ENCODE data around the gene CFAP45. TPM values are rescaled to one million over a fixed set of nuclear protein-coding genes. Genes with fewer than 3 reads are reported as not detected.

The CFAP45 gene, protein sequence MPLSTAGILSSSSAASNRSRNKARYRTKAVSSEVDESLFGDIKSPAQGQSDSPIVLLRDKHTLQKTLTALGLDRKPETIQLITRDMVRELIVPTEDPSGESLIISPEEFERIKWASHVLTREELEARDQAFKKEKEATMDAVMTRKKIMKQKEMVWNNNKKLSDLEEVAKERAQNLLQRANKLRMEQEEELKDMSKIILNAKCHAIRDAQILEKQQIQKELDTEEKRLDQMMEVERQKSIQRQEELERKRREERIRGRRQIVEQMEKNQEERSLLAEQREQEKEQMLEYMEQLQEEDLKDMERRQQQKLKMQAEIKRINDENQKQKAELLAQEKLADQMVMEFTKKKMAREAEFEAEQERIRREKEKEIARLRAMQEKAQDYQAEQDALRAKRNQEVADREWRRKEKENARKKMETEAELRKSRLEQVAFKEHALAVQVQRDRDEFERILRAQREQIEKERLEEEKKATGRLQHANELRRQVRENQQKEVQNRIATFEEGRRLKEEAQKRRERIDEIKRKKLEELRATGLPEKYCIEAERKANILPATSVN
- total RNA-seq (2021) (8.2 and 9.3 TPM in 2 replicates), Bru-seq, nascent RNA (percentile 51 among the genes with signal in this experiment), BruChase-seq, experiment 1, labeled RNA remaining after a 2-hour chase (percentile 40 among the genes with signal in this experiment), BruChase-seq, experiment 2, labeled RNA remaining after a 6-hour chase (percentile 46 among the genes with signal in this experiment)
- long read RNA-seq, transcript CFAP45-201 (12 exons, 1,842 nt) = major isoform, 6 of 12 reads
- long read RNA-seq, partial matches to known transcripts = 0 of 12 reads
- long read RNA-seq, other reads (novel, unspliced or antisense) = 5 of 12 reads

DNA sequence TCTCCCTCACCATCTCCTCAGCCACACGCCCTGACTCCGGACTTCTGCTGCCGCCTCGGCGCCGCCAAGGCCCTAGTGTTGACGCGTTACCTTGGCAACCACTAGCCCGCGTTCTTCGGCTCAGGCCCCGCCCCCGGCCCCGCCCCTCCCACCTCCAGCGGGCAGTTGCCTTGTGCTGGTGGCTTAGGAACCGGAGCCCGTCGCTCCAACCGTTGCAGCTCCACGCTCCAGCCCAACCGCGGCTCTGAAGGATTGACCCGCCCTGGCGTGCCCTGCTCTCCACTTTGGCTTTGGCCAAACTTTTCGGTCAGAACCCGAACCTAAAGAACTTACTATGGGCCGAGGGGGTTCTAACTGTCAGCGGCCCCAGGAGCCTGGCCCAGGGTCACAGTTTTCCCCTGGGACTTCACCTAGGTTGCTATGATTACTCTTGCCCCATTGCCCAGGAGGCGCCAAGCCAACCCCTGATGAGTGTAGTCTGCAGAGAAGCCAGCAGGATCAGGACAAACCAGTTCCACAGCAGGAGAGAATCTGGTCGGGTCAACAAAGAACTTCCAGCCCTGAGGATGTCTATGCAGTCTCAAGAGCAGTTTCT is at the start of gene CFAP45:
Gene CFAP45 (minus strand): TSS at position 80 of the 595 bp plus-strand sequence. CDS start 67 bp downstream, at position 13.
- TF ChIP-seq, protein P1, sequence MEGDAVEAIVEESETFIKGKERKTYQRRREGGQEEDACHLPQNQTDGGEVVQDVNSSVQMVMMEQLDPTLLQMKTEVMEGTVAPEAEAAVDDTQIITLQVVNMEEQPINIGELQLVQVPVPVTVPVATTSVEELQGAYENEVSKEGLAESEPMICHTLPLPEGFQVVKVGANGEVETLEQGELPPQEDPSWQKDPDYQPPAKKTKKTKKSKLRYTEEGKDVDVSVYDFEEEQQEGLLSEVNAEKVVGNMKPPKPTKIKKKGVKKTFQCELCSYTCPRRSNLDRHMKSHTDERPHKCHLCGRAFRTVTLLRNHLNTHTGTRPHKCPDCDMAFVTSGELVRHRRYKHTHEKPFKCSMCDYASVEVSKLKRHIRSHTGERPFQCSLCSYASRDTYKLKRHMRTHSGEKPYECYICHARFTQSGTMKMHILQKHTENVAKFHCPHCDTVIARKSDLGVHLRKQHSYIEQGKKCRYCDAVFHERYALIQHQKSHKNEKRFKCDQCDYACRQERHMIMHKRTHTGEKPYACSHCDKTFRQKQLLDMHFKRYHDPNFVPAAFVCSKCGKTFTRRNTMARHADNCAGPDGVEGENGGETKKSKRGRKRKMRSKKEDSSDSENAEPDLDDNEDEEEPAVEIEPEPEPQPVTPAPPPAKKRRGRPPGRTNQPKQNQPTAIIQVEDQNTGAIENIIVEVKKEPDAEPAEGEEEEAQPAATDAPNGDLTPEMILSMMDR (conservative IDR thresholded peaks at IDR 0.05) = no peak
- TF ChIP-seq EZH2 (IDR thresholded peaks at IDR 0.05; ENCODE audit: low read depth) = no peak
- CTCF ChIA-PET = interaction anchor here (0.6 to 1.2 kb wide), 3 partner anchors 9 to 107 kb away, joined by 3 to 4 read pairs (median 4); no protein-coding TSS in a partner anchor
- no peaks in the 10 kb centered on the region for H3K36me3 ChIP-seq (ENCODE audit: low read depth)
- DNase-seq = peak; percentile 87 to 94
- POLR2A ChIA-PET (ENCODE audit: unreplicated experiment) = interaction anchor here (0.5 to 1.5 kb wide), 6 partner anchors 12 to 106 kb away, joined by 3 to 7 read pairs (median 4); no protein-coding TSS in a partner anchor
- intact Hi-C loops (cut with micrococcal nuclease; ENCODE audit: unreplicated experiment) = loop anchor here (1.0 to 10.0 kb wide), 3 partner anchors 24 to 195 kb away; partner anchors contain the start of gene IGSF8
- H4K20me1 ChIP-seq (ENCODE audit: insufficient read depth) = no peaks in the 10 kb centered on the region
- no peaks in the 10 kb centered on the region for H3K9me2 ChIP-seq (ENCODE audit: insufficient read depth)
- H2AFZ ChIP-seq = peak within 1 kb of the TSS; percentile 81
- H3F3A ChIP-seq (ENCODE audit: insufficient read depth, low read depth) = peaks cover 43% of the 10 kb centered on the region
- H3K4me3 ChIP-seq = peak within 1 kb of the TSS; percentile 53; the same call in 1 of the 2 replicates
- peaks cover 36% of the 10 kb centered on the region for H3K4me1 ChIP-seq (replicated peaks; ENCODE audit: insufficient read depth)
- H3K27me3 ChIP-seq (ENCODE audit: insufficient read depth, low read depth) = no peaks in the 10 kb centered on the region
- BruUV-seq (replicated peaks) = no TSS peak
- peaks cover 6% of the 10 kb centered on the region; the same call in 1 of the 2 replicates for H3K9me3 ChIP-seq (ENCODE audit: insufficient read depth, low read depth)
- H3K27ac ChIP-seq = peak within 1 kb of the TSS; percentile 88
- H3K4me2 ChIP-seq = peak within 1 kb of the TSS; percentile 90
- no peaks in the 10 kb centered on the region for H3K79me2 ChIP-seq (ENCODE audit: low read depth)

DNA sequence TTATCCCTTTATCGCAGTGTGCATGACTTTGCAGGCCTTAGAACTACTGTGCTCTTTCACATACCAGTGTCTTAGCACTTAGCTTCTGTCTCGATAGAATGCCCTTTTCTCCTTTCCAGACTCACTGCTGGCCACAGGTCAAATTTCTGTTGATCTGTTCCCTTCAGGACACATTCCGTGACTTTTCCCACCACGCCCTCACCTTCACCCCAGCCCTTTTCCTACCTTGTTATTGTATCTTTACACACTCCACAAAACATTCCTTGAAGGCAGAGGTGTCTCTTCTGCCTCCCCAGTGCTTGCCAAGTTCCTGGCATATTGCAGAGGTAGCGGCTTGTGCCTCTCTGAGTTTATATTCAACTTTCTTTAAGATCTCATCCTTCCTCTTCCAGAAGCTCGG is 49.2 kb upstream of the CFAP45 start:
- no peaks in the 10 kb centered on the region for H3K27me3 ChIP-seq (ENCODE audit: insufficient read depth, low read depth)
- TF ChIP-seq EZH2 (IDR thresholded peaks at IDR 0.05; ENCODE audit: low read depth) = no peak
- TF ChIP-seq, protein P1 (conservative IDR thresholded peaks at IDR 0.05) = no peak
- no TSS peak for BruUV-seq (replicated peaks)
- CTCF ChIA-PET = no interaction called here
- DNase-seq = no peak
- H3K79me2 ChIP-seq (ENCODE audit: low read depth) = peaks cover 10% of the 10 kb centered on the region; the same call in 1 of the 2 replicates
- H3K27ac ChIP-seq = no peak overlapping the region
- H3K4me1 ChIP-seq (replicated peaks; ENCODE audit: insufficient read depth) = peaks cover 37% of the 10 kb centered on the region
- no peak overlapping the region for H3K4me2 ChIP-seq
- H3K9me2 ChIP-seq (ENCODE audit: insufficient read depth) = no peaks in the 10 kb centered on the region
- H3K9me3 ChIP-seq (ENCODE audit: insufficient read depth, low read depth) = no peaks in the 10 kb centered on the region
- intact Hi-C loops (cut with micrococcal nuclease; ENCODE audit: unreplicated experiment) = loop anchor here (5.0 kb wide), 1 partner anchor 167 kb away; the partner anchor contains the start of gene DUSP23
- no peak overlapping the region for H2AFZ ChIP-seq
- H3K4me3 ChIP-seq = no peak overlapping the region
- POLR2A ChIA-PET (ENCODE audit: unreplicated experiment) = no interaction called here
- H3K36me3 ChIP-seq (ENCODE audit: low read depth) = no peaks in the 10 kb centered on the region
- H4K20me1 ChIP-seq (ENCODE audit: insufficient read depth) = no peaks in the 10 kb centered on the region
- no peaks in the 10 kb centered on the region; the same call in none of the 2 replicates for H3F3A ChIP-seq (ENCODE audit: insufficient read depth, low read depth)

DNA sequence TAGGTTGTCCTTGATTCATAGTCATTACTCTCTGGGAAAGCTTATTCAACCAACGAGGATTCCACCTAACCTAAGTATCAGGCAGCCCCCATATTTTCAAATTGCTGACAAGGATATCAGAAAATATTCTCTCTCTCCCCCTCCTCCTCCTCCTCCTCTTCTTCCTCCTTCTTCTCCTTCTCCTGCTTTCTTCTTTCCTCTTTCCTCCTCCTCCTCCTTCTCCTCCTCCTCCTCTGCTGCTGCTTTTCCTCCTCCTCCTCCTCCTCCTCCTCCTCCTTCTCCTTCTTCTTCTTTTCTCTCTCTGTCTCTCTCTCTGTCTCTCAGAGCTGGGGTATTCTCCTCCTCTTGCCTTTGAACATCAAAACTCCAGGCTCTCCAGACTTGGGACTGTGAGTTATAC is 48.0 kb upstream of the CFAP45 start:
- CTCF ChIA-PET = no interaction called here
- intact Hi-C loops (cut with micrococcal nuclease; ENCODE audit: unreplicated experiment) = loop anchor here (5.0 kb wide), 1 partner anchor 166 kb away; the partner anchor contains the start of gene DUSP23

More for the DNA sequence above, 48.0 kb upstream of the CFAP45 start:
- BruUV-seq (replicated peaks) = no TSS peak
- TF ChIP-seq, protein P1 (conservative IDR thresholded peaks at IDR 0.05) = no peak
- no peak for TF ChIP-seq EZH2 (IDR thresholded peaks at IDR 0.05; ENCODE audit: low read depth)
- no peaks in the 10 kb centered on the region for H3K9me2 ChIP-seq (ENCODE audit: insufficient read depth)
- no peaks in the 10 kb centered on the region for H3K9me3 ChIP-seq (ENCODE audit: insufficient read depth, low read depth)
- no peak overlapping the region for H3K4me2 ChIP-seq
- H3F3A ChIP-seq (ENCODE audit: insufficient read depth, low read depth) = no peaks in the 10 kb centered on the region; the same call in none of the 2 replicates
- peaks cover 40% of the 10 kb centered on the region for H3K4me1 ChIP-seq (replicated peaks; ENCODE audit: insufficient read depth)
- H2AFZ ChIP-seq = no peak overlapping the region
- no peaks in the 10 kb centered on the region for H3K27me3 ChIP-seq (ENCODE audit: insufficient read depth, low read depth)
- POLR2A ChIA-PET (ENCODE audit: unreplicated experiment) = no interaction called here
- H3K36me3 ChIP-seq (ENCODE audit: low read depth) = no peaks in the 10 kb centered on the region
- no peaks in the 10 kb centered on the region for H4K20me1 ChIP-seq (ENCODE audit: insufficient read depth)
- H3K4me3 ChIP-seq = no peak overlapping the region
- DNase-seq = no peak
- no peak overlapping the region for H3K27ac ChIP-seq
- H3K79me2 ChIP-seq (ENCODE audit: low read depth) = peaks cover 18% of the 10 kb centered on the region; the same call in 1 of the 2 replicates
